ENCODE data around the gene PDGFA. TPM values are rescaled to one million over a fixed set of nuclear protein-coding genes. Genes with fewer than 3 reads are reported as not detected.

Gene PDGFA
- total RNA-seq, 1 experiment from 2014 or later = 129 TPM

DNA sequence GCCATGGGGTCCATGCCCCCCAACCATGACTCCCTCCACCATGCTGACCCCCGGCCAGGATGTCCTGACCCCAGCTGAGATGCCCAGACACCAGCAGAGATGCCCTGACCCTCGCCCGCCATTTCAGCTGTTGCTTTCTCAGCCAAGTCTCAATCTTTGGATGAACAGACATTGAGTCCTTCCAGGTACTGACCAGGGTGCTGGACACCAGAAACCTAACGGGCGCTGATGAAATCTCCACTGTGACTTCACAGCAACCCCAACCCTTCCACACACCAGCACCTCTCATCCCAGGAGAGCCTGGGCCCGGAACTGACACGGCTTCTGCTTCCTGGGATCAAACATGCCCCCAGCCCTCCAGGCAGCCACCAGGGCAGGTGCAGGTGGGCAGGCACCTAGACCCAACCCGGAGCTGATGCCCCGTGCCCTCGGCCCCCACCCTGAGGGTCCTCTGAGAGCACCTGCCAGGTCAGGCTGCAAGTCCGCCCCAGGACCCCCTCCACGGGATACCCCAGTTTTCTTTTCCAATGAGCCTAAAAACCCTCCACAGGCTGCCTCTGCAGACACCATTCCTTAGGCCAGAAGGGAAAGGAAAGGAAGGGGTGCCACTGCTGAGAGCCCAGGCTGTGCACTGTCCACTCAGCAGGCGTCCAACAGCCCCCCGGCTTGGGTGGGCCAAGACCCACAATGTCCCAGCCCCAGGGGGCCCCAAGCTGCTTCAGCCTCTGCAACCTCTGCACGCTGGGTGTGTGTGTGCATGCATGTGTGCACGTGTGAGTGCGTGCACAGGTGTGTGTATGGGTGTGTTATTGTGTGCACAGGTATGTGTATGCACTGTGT lies 43.4 kb upstream of the PDGFA start (continued):
- TF ChIP-seq ZNF138 (CRISPR knock-in tag; conservative IDR thresholded peaks at IDR 0.05) = no peak
- TF ChIP-seq, protein P1, sequence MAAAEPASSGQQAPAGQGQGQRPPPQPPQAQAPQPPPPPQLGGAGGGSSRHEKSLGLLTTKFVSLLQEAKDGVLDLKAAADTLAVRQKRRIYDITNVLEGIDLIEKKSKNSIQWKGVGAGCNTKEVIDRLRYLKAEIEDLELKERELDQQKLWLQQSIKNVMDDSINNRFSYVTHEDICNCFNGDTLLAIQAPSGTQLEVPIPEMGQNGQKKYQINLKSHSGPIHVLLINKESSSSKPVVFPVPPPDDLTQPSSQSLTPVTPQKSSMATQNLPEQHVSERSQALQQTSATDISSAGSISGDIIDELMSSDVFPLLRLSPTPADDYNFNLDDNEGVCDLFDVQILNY (CRISPR knock-in tag; IDR thresholded peaks at IDR 0.05) = no peak
- no peak for TF ChIP-seq NFYB (CRISPR knock-in tag; conservative IDR thresholded peaks at IDR 0.05; ENCODE audit: low read depth)
- TF ChIP-seq, protein P2, sequence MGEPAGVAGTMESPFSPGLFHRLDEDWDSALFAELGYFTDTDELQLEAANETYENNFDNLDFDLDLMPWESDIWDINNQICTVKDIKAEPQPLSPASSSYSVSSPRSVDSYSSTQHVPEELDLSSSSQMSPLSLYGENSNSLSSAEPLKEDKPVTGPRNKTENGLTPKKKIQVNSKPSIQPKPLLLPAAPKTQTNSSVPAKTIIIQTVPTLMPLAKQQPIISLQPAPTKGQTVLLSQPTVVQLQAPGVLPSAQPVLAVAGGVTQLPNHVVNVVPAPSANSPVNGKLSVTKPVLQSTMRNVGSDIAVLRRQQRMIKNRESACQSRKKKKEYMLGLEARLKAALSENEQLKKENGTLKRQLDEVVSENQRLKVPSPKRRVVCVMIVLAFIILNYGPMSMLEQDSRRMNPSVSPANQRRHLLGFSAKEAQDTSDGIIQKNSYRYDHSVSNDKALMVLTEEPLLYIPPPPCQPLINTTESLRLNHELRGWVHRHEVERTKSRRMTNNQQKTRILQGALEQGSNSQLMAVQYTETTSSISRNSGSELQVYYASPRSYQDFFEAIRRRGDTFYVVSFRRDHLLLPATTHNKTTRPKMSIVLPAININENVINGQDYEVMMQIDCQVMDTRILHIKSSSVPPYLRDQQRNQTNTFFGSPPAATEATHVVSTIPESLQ (CRISPR knock-in tag; IDR thresholded peaks at IDR 0.05) = no peak
- no peak for TF ChIP-seq ZNF671 (CRISPR knock-in tag; IDR thresholded peaks at IDR 0.05)
- TF ChIP-seq, protein P3, sequence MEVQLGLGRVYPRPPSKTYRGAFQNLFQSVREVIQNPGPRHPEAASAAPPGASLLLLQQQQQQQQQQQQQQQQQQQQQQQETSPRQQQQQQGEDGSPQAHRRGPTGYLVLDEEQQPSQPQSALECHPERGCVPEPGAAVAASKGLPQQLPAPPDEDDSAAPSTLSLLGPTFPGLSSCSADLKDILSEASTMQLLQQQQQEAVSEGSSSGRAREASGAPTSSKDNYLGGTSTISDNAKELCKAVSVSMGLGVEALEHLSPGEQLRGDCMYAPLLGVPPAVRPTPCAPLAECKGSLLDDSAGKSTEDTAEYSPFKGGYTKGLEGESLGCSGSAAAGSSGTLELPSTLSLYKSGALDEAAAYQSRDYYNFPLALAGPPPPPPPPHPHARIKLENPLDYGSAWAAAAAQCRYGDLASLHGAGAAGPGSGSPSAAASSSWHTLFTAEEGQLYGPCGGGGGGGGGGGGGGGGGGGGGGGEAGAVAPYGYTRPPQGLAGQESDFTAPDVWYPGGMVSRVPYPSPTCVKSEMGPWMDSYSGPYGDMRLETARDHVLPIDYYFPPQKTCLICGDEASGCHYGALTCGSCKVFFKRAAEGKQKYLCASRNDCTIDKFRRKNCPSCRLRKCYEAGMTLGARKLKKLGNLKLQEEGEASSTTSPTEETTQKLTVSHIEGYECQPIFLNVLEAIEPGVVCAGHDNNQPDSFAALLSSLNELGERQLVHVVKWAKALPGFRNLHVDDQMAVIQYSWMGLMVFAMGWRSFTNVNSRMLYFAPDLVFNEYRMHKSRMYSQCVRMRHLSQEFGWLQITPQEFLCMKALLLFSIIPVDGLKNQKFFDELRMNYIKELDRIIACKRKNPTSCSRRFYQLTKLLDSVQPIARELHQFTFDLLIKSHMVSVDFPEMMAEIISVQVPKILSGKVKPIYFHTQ (CRISPR knock-in tag; IDR thresholded peaks at IDR 0.05) = no peak
- no peak for TF ChIP-seq EMX1 (CRISPR knock-in tag; IDR thresholded peaks at IDR 0.05)
- no peak for TF ChIP-seq ZMAT4 (CRISPR knock-in tag; IDR thresholded peaks at IDR 0.05)
- TF ChIP-seq ZNF416 (CRISPR knock-in tag; IDR thresholded peaks at IDR 0.05) = no peak

DNA sequence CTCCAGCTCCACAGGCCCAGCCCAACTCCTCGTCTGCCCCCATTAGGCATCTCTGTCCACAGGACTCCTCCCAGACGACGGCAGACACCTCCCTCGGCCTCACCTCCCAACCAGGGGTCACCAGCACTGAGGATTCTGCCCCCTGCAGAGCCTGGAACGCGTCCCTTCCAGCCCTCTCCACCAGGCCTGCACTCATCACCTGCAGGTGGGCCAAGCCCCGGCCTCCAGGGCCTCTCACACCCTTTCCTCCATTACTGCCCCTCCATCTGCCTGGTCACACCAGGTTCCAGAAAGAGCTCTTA lies 42.7 kb upstream of the PDGFA start:
- H3K4me3 Mint-ChIP-seq = no peak overlapping the region
- H3K27me3 Mint-ChIP-seq (ENCODE audit: low read depth) = no peaks in the 10 kb centered on the region
- ATAC-seq (no peak), DNase-seq (ENCODE audit: low spot score) (no peak)
- ChIA-PET CTCF (interaction anchor here (0.6 kb wide), 1 partner anchor 207 kb away, joined by 3 read pairs; no protein-coding TSS in a partner anchor), POLR2A (no interaction called here)
- H3K4me1 Mint-ChIP-seq = no peaks in the 10 kb centered on the region
- no peaks in the 10 kb centered on the region for H3K9me3 Mint-ChIP-seq
- H3K36me3 Mint-ChIP-seq = peaks cover 6% of the 10 kb centered on the region; the same call in 1 of the 2 replicates
- peak overlapping the region; percentile 82; the same call in 1 of the 2 replicates for H3K27ac Mint-ChIP-seq
- no peak for TF ChIP-seq JAZF1 (CRISPR knock-in tag; IDR thresholded peaks at IDR 0.05)
- TF ChIP-seq, protein P4, sequence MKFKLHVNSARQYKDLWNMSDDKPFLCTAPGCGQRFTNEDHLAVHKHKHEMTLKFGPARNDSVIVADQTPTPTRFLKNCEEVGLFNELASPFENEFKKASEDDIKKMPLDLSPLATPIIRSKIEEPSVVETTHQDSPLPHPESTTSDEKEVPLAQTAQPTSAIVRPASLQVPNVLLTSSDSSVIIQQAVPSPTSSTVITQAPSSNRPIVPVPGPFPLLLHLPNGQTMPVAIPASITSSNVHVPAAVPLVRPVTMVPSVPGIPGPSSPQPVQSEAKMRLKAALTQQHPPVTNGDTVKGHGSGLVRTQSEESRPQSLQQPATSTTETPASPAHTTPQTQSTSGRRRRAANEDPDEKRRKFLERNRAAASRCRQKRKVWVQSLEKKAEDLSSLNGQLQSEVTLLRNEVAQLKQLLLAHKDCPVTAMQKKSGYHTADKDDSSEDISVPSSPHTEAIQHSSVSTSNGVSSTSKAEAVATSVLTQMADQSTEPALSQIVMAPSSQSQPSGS (CRISPR knock-in tag; IDR thresholded peaks at IDR 0.05; ENCODE audit: borderline replicate concordance, low read depth) = no peak
- no peak for TF ChIP-seq NR1H2 (CRISPR knock-in tag; IDR thresholded peaks at IDR 0.05)
- TF ChIP-seq STAT6 (CRISPR knock-in tag; conservative IDR thresholded peaks at IDR 0.05; ENCODE audit: low read depth) = no peak
- TF ChIP-seq CREM (CRISPR knock-in tag; IDR thresholded peaks at IDR 0.05) = no peak
- TF ChIP-seq NFYB (CRISPR knock-in tag; conservative IDR thresholded peaks at IDR 0.05; ENCODE audit: low read depth) = no peak
- no peak for TF ChIP-seq ZNF317 (CRISPR knock-in tag; IDR thresholded peaks at IDR 0.05; ENCODE audit: borderline replicate concordance, low read depth)
- no peak for TF ChIP-seq ETV6 (CRISPR knock-in tag; IDR thresholded peaks at IDR 0.05)
- no peak for TF ChIP-seq ATF1 (CRISPR knock-in tag; IDR thresholded peaks at IDR 0.05)
- TF ChIP-seq ARID4B (CRISPR knock-in tag; IDR thresholded peaks at IDR 0.05; ENCODE audit: borderline replicate concordance) = no peak
- TF ChIP-seq GABPB1 (CRISPR knock-in tag; IDR thresholded peaks at IDR 0.05) = no peak
- TF ChIP-seq JUN (CRISPR knock-in tag; IDR thresholded peaks at IDR 0.05) = no peak
